NOMO-1 (cell line): Measurements from ENCODE around the gene HTR2A.

Source experiments
- DNase-seq, 2 experiments: peaks; one replicate each; lab custom pipeline; 2025; ENCODE audit not compliant: unreplicated experiment in 2 of 2; lab: John Stamatoyannopoulos, UW

The HTR2A gene

GRCh38 chr13:46896341-46897137 lies at the start of gene HTR2A:
Gene HTR2A, minus strand, starts transcription at chr13:46897053. Its CDS starts 1,147 bp downstream, at chr13:46895906.
- peak; percentile 16 to 21 for DNase-seq

GRCh38 chr13:46936525-46936924 lies 39.7 kb upstream of the HTR2A start:
- DNase-seq: no peak

GRCh38 chr13:46934749-46935148 lies 37.9 kb upstream of the HTR2A start:
- no peak for DNase-seq

- no peak for DNase-seq
Observed at GRCh38 chr13:46926916-46927590, 30.2 kb upstream of the HTR2A start.

GRCh38 chr13:46925486-46925885 lies 28.6 kb upstream of the HTR2A start:
- DNase-seq: no peak

- DNase-seq: no peak
Observed at GRCh38 chr13:46914341-46914740, 17.5 kb upstream of the HTR2A start.

- no peak for DNase-seq
Observed at GRCh38 chr13:46913757-46914156, 16.9 kb upstream of the HTR2A start.

GRCh38 chr13:46909042-46909441 lies 12.2 kb upstream of the HTR2A start:
- no peak for DNase-seq

- no peak for DNase-seq
Observed at GRCh38 chr13:46908501-46908900, 11.6 kb upstream of the HTR2A start.

- DNase-seq: no peak
Observed at GRCh38 chr13:46906405-46906804, 9.6 kb upstream of the HTR2A start.

GRCh38 chr13:46905249-46905648 lies 8.4 kb upstream of the HTR2A start:
- DNase-seq: no peak

- no peak for DNase-seq
Observed at GRCh38 chr13:46903748-46904147, 6.9 kb upstream of the HTR2A start.

- no peak for DNase-seq
Observed at GRCh38 chr13:46901721-46902120, 4.9 kb upstream of the HTR2A start.

GRCh38 chr13:46899801-46900200 lies 2.9 kb upstream of the HTR2A start:
- DNase-seq: no peak

- DNase-seq: no peak
Observed at GRCh38 chr13:46895381-46895780, 1.5 kb downstream of the HTR2A start.

- no peak for DNase-seq
Observed at GRCh38 chr13:46894568-46894967, 2.3 kb downstream of the HTR2A start.

GRCh38 chr13:46893798-46894560 lies 2.9 kb downstream of the HTR2A start:
- DNase-seq: peak; percentile 61 to 73

GRCh38 chr13:46893221-46893740 lies 3.6 kb downstream of the HTR2A start:
- DNase-seq: no peak

- DNase-seq: no peak
Observed at GRCh38 chr13:46885018-46885417, 11.8 kb downstream of the HTR2A start.

- DNase-seq: no peak
Observed at GRCh38 chr13:46884531-46884930, 12.3 kb downstream of the HTR2A start.

- DNase-seq: no peak
Observed at GRCh38 chr13:46881621-46882020, 15.2 kb downstream of the HTR2A start.
